DOHH2 (cell line): Measurements from ENCODE around the gene OR12D2.
"Not testable (repeated sequence)": the region's sequence is repeated elsewhere in the genome, so short reads cannot be mapped to it uniquely, and the experiment has no call there.

ENCODE experiments used
- CTCF ChIP-seq: fragments of 200-600 bp; sonication (generic); IDR thresholded peaks from one replicate; pipeline ENCODE4 v1.5.1; 2014; ENCODE audit warnings: antibody characterized with exemption, mild to moderate bottlenecking, low read depth, low read length; ENCODE audit not compliant: poor library complexity, severe bottlenecking
- EZH2phosphoT487 ChIP-seq: fragments of 200-600 bp; sonication (generic); IDR thresholded peaks from 2 replicates; pipeline ENCODE4 v1.6.1; 2017; ENCODE audit warnings: borderline replicate concordance, mild to moderate bottlenecking, antibody characterized with exemption, low read length, moderate library complexity, mixed read lengths

GRCh38 chr6:29349348-29349747, 46.1 kb upstream of the OR12D2 start:
- TF ChIP-seq EZH2phosphoT487, CTCF: not testable (repeated sequence)
